H1 (cell line): ENCODE results near the gene GABRR3. TPM values are rescaled to one million over a fixed set of nuclear protein-coding genes. Genes with fewer than 3 reads are reported as not detected.

Source experiments
- CTCF ChIA-PET: fragments of 300-600 bp; sonication (Branson Sonifier 250); formaldehyde crosslinking; loops from one replicate; lab custom pipeline; 2021; ENCODE audit not compliant: partially characterized antibody; lab: Charles Lee
- POLR2A ChIA-PET: fragments of 300-600 bp; sonication (Branson Sonifier 250); formaldehyde crosslinking; loops from one replicate; lab custom pipeline; 2021; ENCODE audit warnings: inconsistent platforms; ENCODE audit not compliant: partially characterized antibody; lab: Charles Lee
- DNase-seq, 2 experiments: peaks; one replicate each; pipeline versions ENCODE4 v3.0.0 to v3.0.0-alpha.2; 2010 to 2022; ENCODE audit warnings: low spot score in 2 of 2, low read depth in 1 of 2, mixed read lengths in 1 of 2
- FAIRE-seq: peaks from 2 replicates; lab custom pipeline; 2011; peaks lifted over from hg19 to GRCh38; lab: Jason Lieb, UNC
- H2AFZ ChIP-seq: 2 replicates; pipeline ENCODE4 v1.8.1; 2012; ENCODE audit warnings: low read length, inconsistent platforms
- H2AK5ac ChIP-seq: 2 replicates; pipeline ENCODE4 v1.6.1; 2013; ENCODE audit warnings: low read depth, low read length
- H2BK120ac ChIP-seq: replicated peaks from 2 replicates; pipeline ENCODE3; 2013; ENCODE audit warnings: low read depth, low read length, inconsistent platforms
- H2BK12ac ChIP-seq: 2 replicates; pipeline ENCODE4 v1.6.1; 2013; ENCODE audit warnings: low read depth, low read length
- H2BK15ac ChIP-seq: 2 replicates; pipeline ENCODE4 v1.6.1; 2013; ENCODE audit warnings: low read length
- H2BK20ac ChIP-seq: 2 replicates; pipeline ENCODE4 v1.6.1; 2013; ENCODE audit warnings: low read length
- H2BK5ac ChIP-seq: 2 replicates; pipeline ENCODE4 v1.6.1; 2013; ENCODE audit warnings: low read depth, low read length
- H3K14ac ChIP-seq: 2 replicates; pipeline ENCODE4 v1.6.1; 2013; ENCODE audit warnings: inconsistent platforms; ENCODE audit not compliant: insufficient read length
- H3K18ac ChIP-seq: 2 replicates; pipeline ENCODE4 v1.6.1; 2013; ENCODE audit warnings: low read length; ENCODE audit errors: extremely low read depth
- H3K23ac ChIP-seq: 2 replicates; pipeline ENCODE4 v1.6.1; 2013; ENCODE audit warnings: inconsistent platforms; ENCODE audit not compliant: insufficient read length
- H3K23me2 ChIP-seq: 2 replicates; pipeline ENCODE4 v1.6.1; 2013; ENCODE audit warnings: low read depth, low read length
- H3K27ac ChIP-seq: 2 replicates; pipeline ENCODE4 v1.6.1; 2011; ENCODE audit warnings: low read depth, low read length, inconsistent platforms
- H3K27me3 ChIP-seq, 4 experiments: replicated peaks in 1 of 4; 1 replicate in 1 of 4; 2 replicates in 3 of 4; pipeline versions ENCODE4 v1.6.1 to v1.8.1; 2011 to 2013; ENCODE audit warnings: low read length in 3 of 4, mild to moderate bottlenecking in 3 of 4, inconsistent platforms in 2 of 4, mixed read lengths in 2 of 4, moderate library complexity in 1 of 4; ENCODE audit not compliant: control insufficient read depth in 3 of 4, insufficient read depth in 3 of 4; ENCODE audit errors: extremely low read depth in 1 of 4
- H3K36me3 ChIP-seq, 4 experiments: 2 replicates each; pipeline versions ENCODE4 v1.6.1 to v1.8.1; 2011 to 2013; ENCODE audit warnings: mild to moderate bottlenecking in 4 of 4, low read length in 3 of 4, moderate library complexity in 2 of 4, control low read depth in 1 of 4, inconsistent platforms in 1 of 4; ENCODE audit not compliant: insufficient read depth in 4 of 4, control insufficient read depth in 2 of 4
- H3K4ac ChIP-seq: replicated peaks from 2 replicates; pipeline ENCODE3; 2013; ENCODE audit warnings: low read length, low read depth, mixed read lengths, inconsistent platforms; ENCODE audit not compliant: insufficient read length
- H3K4me1 ChIP-seq, 4 experiments: replicated peaks in 1 of 4; 1 replicate in 1 of 4; 2 replicates in 3 of 4; pipeline versions ENCODE4 v1.6.1 to v1.8.1; 2011 to 2013; ENCODE audit warnings: low read length in 3 of 4, inconsistent platforms in 2 of 4, mixed read lengths in 1 of 4; ENCODE audit not compliant: insufficient read depth in 4 of 4, control insufficient read depth in 3 of 4
- H3K4me2 ChIP-seq, 2 experiments: 2 replicates each; pipeline versions ENCODE4 v1.6.1 to v1.8.1; 2011 to 2013; ENCODE audit warnings: low read depth in 2 of 2, low read length in 2 of 2, control low read depth in 1 of 2, inconsistent platforms in 1 of 2, mild to moderate bottlenecking in 1 of 2; ENCODE audit not compliant: insufficient read depth in 1 of 2
- H3K4me3 ChIP-seq, 4 experiments: fragments of 200-600, 300-600 bp in 1 of 4; sonication (generic), shearing (Covaris generic), sonication (Bioruptor Twin) in 1 of 4; 2 replicates each; pipeline versions ENCODE4 v1.5.1 to v1.8.1; 2011 to 2016; ENCODE audit warnings: low read length in 4 of 4, low read depth in 3 of 4, control low read depth in 2 of 4, inconsistent platforms in 2 of 4, mild to moderate bottlenecking in 2 of 4, mixed read lengths in 1 of 4, moderate library complexity in 1 of 4; ENCODE audit not compliant: insufficient read depth in 2 of 4; ENCODE audit errors: extremely low read depth in 1 of 4
- H3K56ac ChIP-seq: replicated peaks from 2 replicates; pipeline ENCODE3; 2013; ENCODE audit warnings: low read depth, mild to moderate bottlenecking, mixed read lengths, low read length, inconsistent platforms; ENCODE audit not compliant: insufficient read length
- H3K79me1 ChIP-seq: 2 replicates; pipeline ENCODE4 v1.6.1; 2013; ENCODE audit warnings: low read depth, low read length, control low read depth
- H3K79me2 ChIP-seq, 2 experiments: 2 replicates each; pipeline versions ENCODE4 v1.6.1 to v1.8.1; 2012 to 2013; ENCODE audit warnings: low read length in 2 of 2, mild to moderate bottlenecking in 2 of 2, inconsistent platforms in 1 of 2; ENCODE audit not compliant: insufficient read depth in 2 of 2, control insufficient read depth in 1 of 2
- H3K9ac ChIP-seq, 4 experiments: replicated peaks in 1 of 4; 1 replicate in 1 of 4; 2 replicates in 3 of 4; pipeline versions ENCODE4 v1.6.1 to v1.8.1; 2011 to 2013; ENCODE audit warnings: low read depth in 3 of 4, low read length in 3 of 4, control low read depth in 2 of 4, mild to moderate bottlenecking in 2 of 4, moderate library complexity in 2 of 4, inconsistent platforms in 1 of 4; ENCODE audit errors: extremely low read depth in 1 of 4
- H3K9me3 ChIP-seq, 2 experiments: 2 replicates each; pipeline versions ENCODE4 v1.6.1 to v1.8.1; 2012 to 2013; ENCODE audit warnings: mild to moderate bottlenecking in 2 of 2, moderate library complexity in 2 of 2, control low read depth in 1 of 2, inconsistent platforms in 1 of 2, low read depth in 1 of 2, low read length in 1 of 2, mixed read lengths in 1 of 2; ENCODE audit not compliant: insufficient read depth in 2 of 2
- H4K20me1 ChIP-seq, 2 experiments: replicated peaks in 1 of 2; 2 replicates each; pipeline versions ENCODE3 to v1.8.1; 2011 to 2013; ENCODE audit warnings: inconsistent platforms in 2 of 2, low read length in 2 of 2, mild to moderate bottlenecking in 1 of 2; ENCODE audit not compliant: insufficient read depth in 2 of 2, control insufficient read depth in 1 of 2
- H4K5ac ChIP-seq: 2 replicates; pipeline ENCODE4 v1.6.1; 2013; ENCODE audit warnings: low read length, low read depth, mixed read lengths, inconsistent platforms; ENCODE audit not compliant: insufficient read length
- H4K8ac ChIP-seq: 2 replicates; pipeline ENCODE4 v1.8.0; 2013; ENCODE audit warnings: mild to moderate bottlenecking, moderate library complexity, low read length, inconsistent platforms; ENCODE audit not compliant: insufficient read depth; ENCODE audit errors: extremely low read depth
- H4K91ac ChIP-seq: replicated peaks from 2 replicates; pipeline ENCODE3; 2013; ENCODE audit warnings: low read length, mixed read lengths, inconsistent platforms; ENCODE audit not compliant: insufficient read length
- BACH1 ChIP-seq: IDR thresholded peaks from 2 replicates; pipeline ENCODE4 v1.6.1; 2012; ENCODE audit warnings: low read length, improper control_type of control experiment
- CBX5 ChIP-seq: fragments of 300-800, 300-1000 bp; sonication (generic); IDR thresholded peaks from 2 replicates; pipeline ENCODE4 v1.7.1; 2016; ENCODE audit warnings: antibody characterized with exemption, low read length, low read depth
- EZH2 ChIP-seq: fragments of 200-600 bp; sonication (generic); IDR thresholded peaks from 2 replicates; pipeline ENCODE4 v1.7.1; 2012; ENCODE audit warnings: low read depth, mild to moderate bottlenecking, moderate library complexity, low read length, inconsistent platforms; ENCODE audit not compliant: severe bottlenecking
- FOSL1 ChIP-seq: IDR thresholded peaks from 2 replicates; pipeline ENCODE4 v1.6.1; 2011; ENCODE audit warnings: mild to moderate bottlenecking, low read depth, low read length, moderate library complexity; ENCODE audit not compliant: insufficient read depth
- JUN ChIP-seq: IDR thresholded peaks from 2 replicates; pipeline ENCODE4 v1.6.1; 2011; ENCODE audit warnings: low read depth, mild to moderate bottlenecking, improper control_type of control experiment, low read length
- MAFK ChIP-seq: IDR thresholded peaks from 2 replicates; pipeline ENCODE4 v1.6.1; 2012; ENCODE audit warnings: low read depth, mild to moderate bottlenecking, improper control_type of control experiment, low read length
- POLR2A ChIP-seq, 2 experiments: IDR thresholded peaks; 1 replicate in 1 of 2; 2 replicates in 1 of 2; pipeline ENCODE4 v1.6.1; 2011; ENCODE audit warnings: low read depth in 2 of 2, low read length in 2 of 2, mild to moderate bottlenecking in 2 of 2; ENCODE audit errors: control extremely low read depth in 1 of 2
- POU5F1 ChIP-seq: IDR thresholded peaks from 2 replicates; pipeline ENCODE4 v1.6.1; 2011; ENCODE audit warnings: low read depth, mild to moderate bottlenecking, low read length, moderate library complexity
- SIN3A ChIP-seq, 2 experiments: IDR thresholded peaks in 1 of 2; conservative IDR thresholded peaks in 1 of 2; 2 replicates each; pipeline ENCODE4 v1.6.1; 2011 to 2012; ENCODE audit warnings: low read length in 2 of 2, improper control_type of control experiment in 1 of 2, low read depth in 1 of 2, mild to moderate bottlenecking in 1 of 2
- SIX5 ChIP-seq: IDR thresholded peaks from 2 replicates; pipeline ENCODE4 v1.6.1; 2011; ENCODE audit warnings: mild to moderate bottlenecking, low read depth, low read length
- SP2 ChIP-seq: IDR thresholded peaks from 2 replicates; pipeline ENCODE4 v1.6.1; 2012; ENCODE audit warnings: mild to moderate bottlenecking, low read length, inconsistent platforms
- SRF ChIP-seq: IDR thresholded peaks from 2 replicates; pipeline ENCODE4 v1.6.1; 2011; ENCODE audit warnings: mild to moderate bottlenecking, low read depth, low read length, moderate library complexity
- TAF1 ChIP-seq: IDR thresholded peaks from 2 replicates; pipeline ENCODE4 v1.6.1; 2011; ENCODE audit warnings: mild to moderate bottlenecking, low read depth, low read length
- TBP ChIP-seq: IDR thresholded peaks from 2 replicates; pipeline ENCODE4 v1.6.1; 2011; ENCODE audit warnings: low read depth, low read length, improper control_type of control experiment
- WGBS, 2 experiments: shearing (Covaris generic) in 1 of 2; methylation state at CpG; one replicate each; pipeline versions ENCODE4 v1.1.6 to v1.1.7; 2013 to 2015; ENCODE audit warnings: low lambda C conversion rate in 2 of 2, mixed read lengths in 2 of 2, inconsistent platforms in 1 of 2, low coverage in 1 of 2, missing lambda C conversion rate in 1 of 2; ENCODE audit not compliant: insufficient replicate concordance in 2 of 2, insufficient coverage in 1 of 2, insufficient read length in 1 of 2; ENCODE audit errors: extremely low coverage in 1 of 2, missing lambda C conversion rate in 1 of 2; 5-methylcytosine and 5-hydroxymethylcytosine counted together
- polyA plus RNA-seq, 7 experiments: library from polyadenylated mRNA; depleted of rRNA in 3 of 7; stranded (reverse) in 5 of 7; unstranded in 2 of 7; fragments of >200 nt in 5 of 7; fragments of 200-250 nt in 2 of 7; gene quantifications; 1 replicate in 5 of 7; 2 replicates in 1 of 7; 4 replicates in 1 of 7; pipeline versions ENCODE4 v1.2.1 to v1.2.3, GENCODE V29; 2011 to 2013; ENCODE audit warnings: missing spikeins in 2 of 7, mixed read lengths in 2 of 7
- total RNA-seq: library from RNA; stranded (reverse); fragmentation: NEBNext Ultra II Directional; extraction: Animal tissue kit (Norgen Biotek cat#: 25700); gene quantifications from 2 replicates; pipeline ENCODE4 v1.2.1, GENCODE V29; 2021

The GABRR3 gene
- total and polyA plus RNA-seq, 2 of the 8 experiments (the other 6 are each of a cell fraction or from before 2014, with no cell fraction given) = not detected

- Histone ChIP-seq H3K4me1 (peaks cover 0 to 3% (median 0%) of the 10 kb centered on the region in 4 experiments; a peak in 1 of 7 replicates), H3K27me3 (no peaks in the 10 kb centered on the region), H2BK120ac (no peak overlapping the region), H3K27ac (no peak overlapping the region), H2BK12ac (no peak overlapping the region), H3K36me3 (no peaks in the 10 kb centered on the region), H3K56ac (no peak overlapping the region), H3K4ac (no peak overlapping the region), H2AK5ac (no peak overlapping the region), H3K79me2 (no peaks in the 10 kb centered on the region), H3K23me2 (no peaks in the 10 kb centered on the region), H4K5ac (no peak overlapping the region), H3K9ac (no peak overlapping the region), H3K79me1 (no peaks in the 10 kb centered on the region), H4K20me1 (no peaks in the 10 kb centered on the region), H3K4me2 (no peak overlapping the region), H2BK5ac (no peak overlapping the region), H2BK20ac (no peak overlapping the region), H4K8ac (no peak overlapping the region), H3K4me3 (no peak overlapping the region), H3K23ac (no peak overlapping the region), H2AFZ (peak overlapping the region; percentile 75; the same call in 1 of the 2 replicates), H3K9me3 (no peaks in the 10 kb centered on the region), H2BK15ac (no peak overlapping the region), H4K91ac (no peak overlapping the region), H3K18ac (no peak overlapping the region), H3K14ac (no peak overlapping the region)
- POLR2A ChIA-PET = no interaction called here
- DNase-seq = no peak
- FAIRE-seq = no peak
- CTCF ChIA-PET = interaction anchor here (0.9 to 8.0 kb wide), 7 partner anchors 12 to 317 kb away, joined by 3 to 85 read pairs (median 4); partner anchors contain the start of gene CRYBG3
- WGBS, 2 experiments = 82% methylated on average over 5 of the region's 5 CpGs; no CpG with 5 or more reads in 1 of the 2 experiments
- TF ChIP-seq MAFK (no peak), SP2 (no peak), EZH2 (no peak), TBP (no peak), FOSL1 (no peak), BACH1 (no peak), SRF (no peak), CBX5 (no peak), SIN3A (conservative IDR thresholded peaks at IDR 0.05 in 1 of 2, IDR thresholded peaks at IDR 0.05 in 1 of 2; ENCODE audit: low read depth in 1 of 2, low read length in 2 of 2) (no peak), JUN (no peak), TAF1 (no peak), SIX5 (no peak), POU5F1 (no peak), POLR2A (IDR thresholded peaks at IDR 0.05; ENCODE audit: control extremely low read depth in 1 of 2, low read depth in 2 of 2, low read length in 2 of 2) (no peak)
Measured at GRCh38 chr3:98026425-98027084, 8.6 kb downstream of the GABRR3 start.
